ENCODE measurements around the gene CACNA2D3. TPM values are rescaled to one million over a fixed set of nuclear protein-coding genes. Genes with fewer than 3 reads are reported as not detected.

CACNA2D3 gene
- total and polyA plus RNA-seq, 4 donors = 0.06 to 0.37 (median 0.08) TPM; not detected in 1

DNA sequence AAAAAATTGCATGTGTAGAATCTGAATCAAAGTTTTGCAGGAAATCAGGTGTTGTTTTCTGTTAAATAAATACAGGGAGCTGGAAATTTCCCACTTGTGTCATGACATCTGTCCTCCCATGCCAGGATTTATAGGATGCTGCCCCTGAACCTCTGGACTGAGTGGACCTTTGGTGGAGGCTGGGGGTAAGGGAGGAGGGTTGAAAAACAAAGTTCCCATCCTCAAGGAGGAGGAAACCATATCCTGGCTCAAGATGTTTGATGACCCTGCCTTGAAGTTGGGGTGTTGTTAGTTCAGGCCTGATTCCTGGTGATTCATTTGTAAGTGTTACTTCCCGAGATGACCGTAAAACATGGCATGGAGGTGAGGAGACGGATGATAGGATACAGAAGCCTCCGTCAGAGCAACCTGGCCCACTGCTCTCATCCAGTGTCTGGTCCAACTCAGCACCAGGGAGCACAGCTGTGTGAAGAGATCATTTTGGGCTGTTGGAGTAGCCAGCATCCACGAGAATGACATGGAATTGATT, 223.6 kb downstream of the CACNA2D3 start:
- Histone ChIP-seq H3K27me3 (ENCODE audit: control insufficient read depth in 4 of 4, insufficient read depth in 4 of 4, low read length in 3 of 4) (no peaks in the 10 kb centered on the region), H3K27ac (ENCODE audit: low read depth in 1 of 2, low read length in 2 of 2) (no peak overlapping the region), H3K36me3 (ENCODE audit: control insufficient read depth in 4 of 4, insufficient read depth in 3 of 4, low read depth in 1 of 4, low read length in 3 of 4) (no peaks in the 10 kb centered on the region), H3K9me3 (ENCODE audit: control insufficient read depth in 4 of 4, low read length in 3 of 4) (no peaks in the 10 kb centered on the region), H3K9ac (ENCODE audit: low read depth in 1 of 2, low read length in 2 of 2) (no peak overlapping the region), H3K4me1 (ENCODE audit: control insufficient read depth in 4 of 4, insufficient read depth in 4 of 4, low read length in 3 of 4) (no peaks in the 10 kb centered on the region), H3K4me3 (ENCODE audit: low read depth in 1 of 3, low read length in 3 of 3) (no peak overlapping the region)
- WGBS = 89% methylated on average over 5 of the region's 5 CpGs
- no peak for DNase-seq (ENCODE audit: low spot score)
- no peak for TF ChIP-seq NR2F2 (IDR thresholded peaks at IDR 0.05)
- TF ChIP-seq YY1 (IDR thresholded peaks at IDR 0.05) = no peak
- no peak for TF ChIP-seq JUND (IDR thresholded peaks at IDR 0.05)
- TF ChIP-seq, protein P1, sequence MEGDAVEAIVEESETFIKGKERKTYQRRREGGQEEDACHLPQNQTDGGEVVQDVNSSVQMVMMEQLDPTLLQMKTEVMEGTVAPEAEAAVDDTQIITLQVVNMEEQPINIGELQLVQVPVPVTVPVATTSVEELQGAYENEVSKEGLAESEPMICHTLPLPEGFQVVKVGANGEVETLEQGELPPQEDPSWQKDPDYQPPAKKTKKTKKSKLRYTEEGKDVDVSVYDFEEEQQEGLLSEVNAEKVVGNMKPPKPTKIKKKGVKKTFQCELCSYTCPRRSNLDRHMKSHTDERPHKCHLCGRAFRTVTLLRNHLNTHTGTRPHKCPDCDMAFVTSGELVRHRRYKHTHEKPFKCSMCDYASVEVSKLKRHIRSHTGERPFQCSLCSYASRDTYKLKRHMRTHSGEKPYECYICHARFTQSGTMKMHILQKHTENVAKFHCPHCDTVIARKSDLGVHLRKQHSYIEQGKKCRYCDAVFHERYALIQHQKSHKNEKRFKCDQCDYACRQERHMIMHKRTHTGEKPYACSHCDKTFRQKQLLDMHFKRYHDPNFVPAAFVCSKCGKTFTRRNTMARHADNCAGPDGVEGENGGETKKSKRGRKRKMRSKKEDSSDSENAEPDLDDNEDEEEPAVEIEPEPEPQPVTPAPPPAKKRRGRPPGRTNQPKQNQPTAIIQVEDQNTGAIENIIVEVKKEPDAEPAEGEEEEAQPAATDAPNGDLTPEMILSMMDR (IDR thresholded peaks at IDR 0.05; ENCODE audit: low read depth, low read length, missing input control) = no peak

GRCh38 chr3:54347060-54347459, 224.7 kb downstream of the CACNA2D3 start:
- Histone ChIP-seq H3K9ac (ENCODE audit: low read depth in 1 of 2, low read length in 2 of 2) (no peak overlapping the region), H3K27me3 (ENCODE audit: control insufficient read depth in 4 of 4, insufficient read depth in 4 of 4, low read length in 3 of 4) (no peaks in the 10 kb centered on the region), H3K4me1 (ENCODE audit: control insufficient read depth in 4 of 4, insufficient read depth in 4 of 4, low read length in 3 of 4) (no peaks in the 10 kb centered on the region), H3K9me3 (ENCODE audit: control insufficient read depth in 4 of 4, low read length in 3 of 4) (no peaks in the 10 kb centered on the region), H3K4me3 (ENCODE audit: low read depth in 1 of 3, low read length in 3 of 3) (no peak overlapping the region), H3K27ac (ENCODE audit: low read depth in 1 of 2, low read length in 2 of 2) (no peak overlapping the region), H3K36me3 (ENCODE audit: control insufficient read depth in 4 of 4, insufficient read depth in 3 of 4, low read depth in 1 of 4, low read length in 3 of 4) (no peaks in the 10 kb centered on the region)
- 91% methylated on average over 3 of the region's 3 CpGs for WGBS
- TF ChIP-seq YY1 (IDR thresholded peaks at IDR 0.05) = no peak
- no peak for TF ChIP-seq NR2F2 (IDR thresholded peaks at IDR 0.05)
- no peak for TF ChIP-seq FOXA2 (IDR thresholded peaks at IDR 0.05)
- no peak for TF ChIP-seq SP1 (IDR thresholded peaks at IDR 0.05)
- TF ChIP-seq HNF4A (conservative IDR thresholded peaks at IDR 0.05) = no peak
- TF ChIP-seq, protein P2, sequence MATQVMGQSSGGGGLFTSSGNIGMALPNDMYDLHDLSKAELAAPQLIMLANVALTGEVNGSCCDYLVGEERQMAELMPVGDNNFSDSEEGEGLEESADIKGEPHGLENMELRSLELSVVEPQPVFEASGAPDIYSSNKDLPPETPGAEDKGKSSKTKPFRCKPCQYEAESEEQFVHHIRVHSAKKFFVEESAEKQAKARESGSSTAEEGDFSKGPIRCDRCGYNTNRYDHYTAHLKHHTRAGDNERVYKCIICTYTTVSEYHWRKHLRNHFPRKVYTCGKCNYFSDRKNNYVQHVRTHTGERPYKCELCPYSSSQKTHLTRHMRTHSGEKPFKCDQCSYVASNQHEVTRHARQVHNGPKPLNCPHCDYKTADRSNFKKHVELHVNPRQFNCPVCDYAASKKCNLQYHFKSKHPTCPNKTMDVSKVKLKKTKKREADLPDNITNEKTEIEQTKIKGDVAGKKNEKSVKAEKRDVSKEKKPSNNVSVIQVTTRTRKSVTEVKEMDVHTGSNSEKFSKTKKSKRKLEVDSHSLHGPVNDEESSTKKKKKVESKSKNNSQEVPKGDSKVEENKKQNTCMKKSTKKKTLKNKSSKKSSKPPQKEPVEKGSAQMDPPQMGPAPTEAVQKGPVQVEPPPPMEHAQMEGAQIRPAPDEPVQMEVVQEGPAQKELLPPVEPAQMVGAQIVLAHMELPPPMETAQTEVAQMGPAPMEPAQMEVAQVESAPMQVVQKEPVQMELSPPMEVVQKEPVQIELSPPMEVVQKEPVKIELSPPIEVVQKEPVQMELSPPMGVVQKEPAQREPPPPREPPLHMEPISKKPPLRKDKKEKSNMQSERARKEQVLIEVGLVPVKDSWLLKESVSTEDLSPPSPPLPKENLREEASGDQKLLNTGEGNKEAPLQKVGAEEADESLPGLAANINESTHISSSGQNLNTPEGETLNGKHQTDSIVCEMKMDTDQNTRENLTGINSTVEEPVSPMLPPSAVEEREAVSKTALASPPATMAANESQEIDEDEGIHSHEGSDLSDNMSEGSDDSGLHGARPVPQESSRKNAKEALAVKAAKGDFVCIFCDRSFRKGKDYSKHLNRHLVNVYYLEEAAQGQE (IDR thresholded peaks at IDR 0.05) = no peak
- no peak for DNase-seq (ENCODE audit: low spot score)

GRCh38 chr3:54347933-54348332, 225.6 kb downstream of the CACNA2D3 start:
- H3K9ac ChIP-seq (ENCODE audit: low read depth in 1 of 2, low read length in 2 of 2) = no peak overlapping the region
- H3K9me3 ChIP-seq (ENCODE audit: control insufficient read depth in 4 of 4, low read length in 3 of 4) = no peaks in the 10 kb centered on the region
- no peak for DNase-seq (ENCODE audit: low spot score)
- TF ChIP-seq YY1 (IDR thresholded peaks at IDR 0.05) = no peak
- TF ChIP-seq FOXA2 (IDR thresholded peaks at IDR 0.05) = no peak
- TF ChIP-seq, protein P3, sequence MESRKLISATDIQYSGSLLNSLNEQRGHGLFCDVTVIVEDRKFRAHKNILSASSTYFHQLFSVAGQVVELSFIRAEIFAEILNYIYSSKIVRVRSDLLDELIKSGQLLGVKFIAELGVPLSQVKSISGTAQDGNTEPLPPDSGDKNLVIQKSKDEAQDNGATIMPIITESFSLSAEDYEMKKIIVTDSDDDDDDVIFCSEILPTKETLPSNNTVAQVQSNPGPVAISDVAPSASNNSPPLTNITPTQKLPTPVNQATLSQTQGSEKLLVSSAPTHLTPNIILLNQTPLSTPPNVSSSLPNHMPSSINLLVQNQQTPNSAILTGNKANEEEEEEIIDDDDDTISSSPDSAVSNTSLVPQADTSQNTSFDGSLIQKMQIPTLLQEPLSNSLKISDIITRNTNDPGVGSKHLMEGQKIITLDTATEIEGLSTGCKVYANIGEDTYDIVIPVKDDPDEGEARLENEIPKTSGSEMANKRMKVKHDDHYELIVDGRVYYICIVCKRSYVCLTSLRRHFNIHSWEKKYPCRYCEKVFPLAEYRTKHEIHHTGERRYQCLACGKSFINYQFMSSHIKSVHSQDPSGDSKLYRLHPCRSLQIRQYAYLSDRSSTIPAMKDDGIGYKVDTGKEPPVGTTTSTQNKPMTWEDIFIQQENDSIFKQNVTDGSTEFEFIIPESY (IDR thresholded peaks at IDR 0.05) = no peak
- TF ChIP-seq GABPA (IDR thresholded peaks at IDR 0.05 in 1 of 2, conservative IDR thresholded peaks at IDR 0.05 in 1 of 2) = no peak
- no peak for TF ChIP-seq SP1 (IDR thresholded peaks at IDR 0.05)
- TF ChIP-seq RXRA (IDR thresholded peaks at IDR 0.05) = no peak
- no peak for TF ChIP-seq HNF4G (IDR thresholded peaks at IDR 0.05)
- TF ChIP-seq NR2F2 (IDR thresholded peaks at IDR 0.05) = no peak
- H3K4me1 ChIP-seq (ENCODE audit: control insufficient read depth in 4 of 4, insufficient read depth in 4 of 4, low read length in 3 of 4) = no peaks in the 10 kb centered on the region
- no peak overlapping the region for H3K27ac ChIP-seq (ENCODE audit: low read depth in 1 of 2, low read length in 2 of 2)
- no peaks in the 10 kb centered on the region for H3K27me3 ChIP-seq (ENCODE audit: control insufficient read depth in 4 of 4, insufficient read depth in 4 of 4, low read length in 3 of 4)
- WGBS = 74% methylated on average over 2 of the region's 2 CpGs
- no peaks in the 10 kb centered on the region for H3K36me3 ChIP-seq (ENCODE audit: control insufficient read depth in 4 of 4, insufficient read depth in 3 of 4, low read depth in 1 of 4, low read length in 3 of 4)
- H3K4me3 ChIP-seq (ENCODE audit: low read depth in 1 of 3, low read length in 3 of 3) = no peak overlapping the region
